Uterus (tissue), 4 donors: ENCODE data around the gene CFAP107. TPM values are rescaled to one million over a fixed set of nuclear protein-coding genes. Genes with fewer than 3 reads are reported as not detected.

Source experiments
- DNase-seq, 2 donors: peaks; one replicate each; pipeline ENCODE4 v3.0.0-alpha.2; 2019 to 2020
- H3K27ac ChIP-seq, 2 donors: fragments of 200-600 bp; sonication (generic); 1 replicate in 1 of 2; 2 replicates in 1 of 2; pipeline ENCODE4 v1.5.1; 2016 to 2018
- H3K27me3 ChIP-seq, 2 donors: fragments of 200-600 bp; sonication (generic); one replicate each; pipeline ENCODE4 v1.5.1; 2018 to 2019; ENCODE audit warnings: control low read depth in 1 of 2
- H3K36me3 ChIP-seq, 2 donors: fragments of 200-600 bp; sonication (generic); one replicate each; pipeline ENCODE4 v1.5.1; 2019; ENCODE audit warnings: control low read depth in 1 of 2
- H3K4me1 ChIP-seq, 2 donors: fragments of 200-600 bp; sonication (generic); one replicate each; pipeline ENCODE4 v1.5.1; 2018 to 2019; ENCODE audit warnings: control low read depth in 1 of 2
- H3K4me3 ChIP-seq, 2 donors: fragments of 200-600 bp; sonication (generic); 1 replicate in 1 of 2; 2 replicates in 1 of 2; pipeline ENCODE4 v1.5.1; 2018 to 2019; ENCODE audit warnings: mild to moderate bottlenecking in 1 of 2
- H3K9me3 ChIP-seq, 2 donors: fragments of 200-600 bp; sonication (generic); one replicate each; pipeline ENCODE4 v1.5.1; 2019; ENCODE audit warnings: control low read depth in 1 of 2
- POLR2A ChIP-seq, 2 donors: fragments of 450-650 bp; IDR thresholded peaks; one replicate each; pipeline ENCODE4 v1.6.1; 2016; ENCODE audit warnings: antibody characterized with exemption in 2 of 2, mild to moderate bottlenecking in 1 of 2, moderate library complexity in 1 of 2
- intact Hi-C: fragments of 100-400 bp; cut with DNase I; formaldehyde crosslinking; loops from one replicate; pipeline ENCODE4 v1.15.1; 2023; ENCODE audit warnings: low total_unique reads
- total RNA-seq, 4 donors: library from RNA; depleted of rRNA in 3 of 4; stranded (reverse); fragments of >200 nt in 3 of 4; gene quantifications; one replicate each; pipeline versions ENCODE4 v1.1.0 to v1.2.4, GENCODE V29; 2014 to 2023
- TF ChIP-seq, protein P1 (sequence below), 4 experiments: fragments of 200-600 bp in 2 of 4; fragments of 450-650 bp in 2 of 4; sonication (generic) in 2 of 4; IDR thresholded peaks; one replicate each; pipeline ENCODE4 v1.5.1; 2016 to 2019; ENCODE audit warnings: antibody characterized with exemption in 4 of 4, mild to moderate bottlenecking in 2 of 4, moderate library complexity in 1 of 4
- donor health status: DM: yes; HTN: yes; CAD: no.

Gene CFAP107
- total RNA-seq, 4 donors from 2014 or later = 0.14 TPM; not detected in 3

DNA sequence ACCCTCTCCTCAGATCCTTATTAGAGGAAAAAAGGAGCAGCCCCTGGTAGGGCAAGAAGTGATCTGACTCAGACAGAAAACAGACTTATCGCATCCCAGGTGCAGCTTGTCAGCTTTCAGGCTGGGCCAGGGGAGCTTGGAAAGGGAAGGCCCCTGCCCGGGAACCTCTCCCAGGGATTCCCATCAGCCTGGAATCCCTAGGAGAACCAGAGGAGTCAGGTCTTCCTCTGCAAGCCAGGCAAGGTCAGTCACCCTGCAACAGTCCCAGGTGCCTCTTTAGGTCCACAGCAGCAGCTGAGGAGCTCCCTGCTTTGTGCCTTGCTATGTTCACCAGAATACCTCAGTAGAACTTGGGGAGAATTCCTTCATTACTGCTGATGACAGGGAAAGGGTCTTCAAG is 24.6 kb downstream of the CFAP107 start:
- H3K4me1 ChIP-seq = no peaks in the 10 kb centered on the region
- H3K4me3 ChIP-seq = no peak overlapping the region
- DNase-seq = no peak
- no peaks in the 10 kb centered on the region for H3K36me3 ChIP-seq
- H3K9me3 ChIP-seq = no peaks in the 10 kb centered on the region
- no peak overlapping the region for H3K27ac ChIP-seq
- intact Hi-C loops = no loop called here
- H3K27me3 ChIP-seq = no peaks in the 10 kb centered on the region
- TF ChIP-seq POLR2A (IDR thresholded peaks at IDR 0.05) = no peak

DNA sequence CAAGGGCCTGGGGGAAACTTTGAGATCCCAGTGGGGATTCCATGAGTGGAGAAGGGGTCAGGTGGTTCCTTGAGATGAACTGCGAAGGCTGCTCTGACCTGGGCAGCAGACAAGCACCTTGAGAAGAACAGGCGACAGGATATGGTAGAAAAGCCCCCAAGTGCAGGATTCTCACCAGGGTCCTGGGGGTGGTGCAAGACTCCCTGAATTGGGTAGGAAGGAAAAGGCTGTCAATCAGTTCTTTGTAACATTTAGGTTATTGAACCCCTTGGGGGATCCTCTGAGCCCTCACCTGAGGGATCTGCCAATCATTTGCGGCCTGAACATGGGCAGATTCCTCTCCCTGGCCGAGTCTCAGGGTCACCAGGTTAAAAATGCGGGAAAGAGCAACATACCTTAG is 25.2 kb downstream of the CFAP107 start:
- H3K27ac ChIP-seq = no peak overlapping the region
- no peaks in the 10 kb centered on the region for H3K9me3 ChIP-seq
- H3K27me3 ChIP-seq = no peaks in the 10 kb centered on the region
- intact Hi-C loops = no loop called here
- H3K4me1 ChIP-seq = no peaks in the 10 kb centered on the region
- H3K4me3 ChIP-seq = no peak overlapping the region
- no peaks in the 10 kb centered on the region for H3K36me3 ChIP-seq
- TF ChIP-seq POLR2A (IDR thresholded peaks at IDR 0.05) = no peak
- TF ChIP-seq, protein P1, sequence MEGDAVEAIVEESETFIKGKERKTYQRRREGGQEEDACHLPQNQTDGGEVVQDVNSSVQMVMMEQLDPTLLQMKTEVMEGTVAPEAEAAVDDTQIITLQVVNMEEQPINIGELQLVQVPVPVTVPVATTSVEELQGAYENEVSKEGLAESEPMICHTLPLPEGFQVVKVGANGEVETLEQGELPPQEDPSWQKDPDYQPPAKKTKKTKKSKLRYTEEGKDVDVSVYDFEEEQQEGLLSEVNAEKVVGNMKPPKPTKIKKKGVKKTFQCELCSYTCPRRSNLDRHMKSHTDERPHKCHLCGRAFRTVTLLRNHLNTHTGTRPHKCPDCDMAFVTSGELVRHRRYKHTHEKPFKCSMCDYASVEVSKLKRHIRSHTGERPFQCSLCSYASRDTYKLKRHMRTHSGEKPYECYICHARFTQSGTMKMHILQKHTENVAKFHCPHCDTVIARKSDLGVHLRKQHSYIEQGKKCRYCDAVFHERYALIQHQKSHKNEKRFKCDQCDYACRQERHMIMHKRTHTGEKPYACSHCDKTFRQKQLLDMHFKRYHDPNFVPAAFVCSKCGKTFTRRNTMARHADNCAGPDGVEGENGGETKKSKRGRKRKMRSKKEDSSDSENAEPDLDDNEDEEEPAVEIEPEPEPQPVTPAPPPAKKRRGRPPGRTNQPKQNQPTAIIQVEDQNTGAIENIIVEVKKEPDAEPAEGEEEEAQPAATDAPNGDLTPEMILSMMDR (IDR thresholded peaks at IDR 0.05) = no peak
- no peak for DNase-seq

DNA sequence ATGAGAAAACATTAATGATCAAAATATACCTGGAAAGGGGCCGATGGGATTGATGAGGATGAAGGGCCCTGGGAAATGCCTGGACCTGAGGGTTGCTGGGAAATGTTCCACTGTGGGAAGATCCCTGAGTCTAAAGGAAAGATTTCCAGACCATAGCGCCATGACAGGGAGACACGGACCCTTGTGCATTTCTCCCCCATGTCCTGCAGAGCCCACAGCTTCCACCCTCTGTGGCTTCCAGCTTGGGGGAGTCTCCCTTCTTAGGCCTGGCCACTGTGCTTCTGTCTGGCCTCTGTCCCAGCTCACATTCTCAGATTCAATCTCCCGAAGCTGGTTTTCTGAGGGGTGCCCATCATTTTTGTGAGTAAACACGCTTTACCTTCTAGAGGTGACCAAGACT is 26.5 kb downstream of the CFAP107 start:
- Histone ChIP-seq H3K36me3 (no peaks in the 10 kb centered on the region), H3K9me3 (no peaks in the 10 kb centered on the region), H3K27ac (no peak overlapping the region), H3K27me3 (no peaks in the 10 kb centered on the region), H3K4me3 (no peak overlapping the region), H3K4me1 (no peaks in the 10 kb centered on the region)
- intact Hi-C loops = no loop called here
- DNase-seq = no peak
- TF ChIP-seq POLR2A (IDR thresholded peaks at IDR 0.05) = no peak
- TF ChIP-seq, protein P1 (IDR thresholded peaks at IDR 0.05) = no peak

DNA sequence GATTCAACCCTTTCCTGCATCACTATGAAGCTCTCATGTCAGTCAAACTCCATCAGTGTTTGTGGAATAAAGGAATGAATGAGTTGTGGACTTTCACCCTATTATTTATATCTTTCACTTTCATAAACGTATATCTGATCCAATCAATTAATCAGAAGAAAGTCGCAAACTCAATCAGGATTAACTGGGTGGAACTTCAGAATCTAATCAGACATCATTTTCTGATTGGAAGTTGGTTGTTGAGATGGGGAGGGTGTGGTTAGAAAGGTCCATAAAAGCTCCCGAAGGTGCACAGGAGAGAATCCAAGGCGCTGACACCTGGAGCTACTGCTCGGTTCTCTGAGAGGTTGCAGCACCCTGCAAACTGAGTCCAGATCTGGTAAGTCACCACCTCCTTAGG is 27.4 kb downstream of the CFAP107 start, which contains the start of gene PRAMEF12:
Gene PRAMEF12, plus strand, starts transcription at position 301 of the 400 bp plus-strand sequence. CDS start 1,130 bp downstream, outside the sequence.
- H3K27me3 ChIP-seq = no peaks in the 10 kb centered on the region
- DNase-seq = no peak
- no peaks in the 10 kb centered on the region for H3K4me1 ChIP-seq

DNA sequence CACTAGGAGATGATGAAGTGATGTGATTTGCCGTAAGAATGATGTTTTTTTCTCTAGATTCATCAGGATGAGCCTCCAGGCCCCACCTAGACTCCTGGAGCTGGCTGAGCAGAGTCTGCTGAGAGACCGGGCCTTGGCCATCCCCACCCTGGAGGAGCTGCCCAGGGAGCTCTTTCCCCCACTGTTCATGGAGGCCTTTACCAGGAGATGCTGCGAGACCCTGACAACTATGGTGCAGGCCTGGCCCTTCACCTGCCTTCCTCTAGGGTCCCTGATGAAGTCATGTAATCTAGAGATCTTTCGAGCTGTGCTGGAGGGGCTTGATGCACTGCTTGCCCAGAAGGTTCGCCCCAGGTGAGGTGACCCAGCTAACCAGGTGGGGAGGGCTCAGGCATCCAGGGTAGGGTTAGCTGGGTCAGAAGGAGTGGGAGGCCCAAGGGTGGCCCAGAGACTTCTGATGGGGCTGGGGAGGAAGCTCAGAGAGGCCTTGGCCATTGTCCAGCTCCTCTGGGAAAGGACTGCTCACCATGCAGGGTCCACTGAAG is 28.9 kb downstream of the CFAP107 start:
- Histone ChIP-seq H3K4me1 (no peaks in the 10 kb centered on the region), H3K27me3 (no peaks in the 10 kb centered on the region), H3K36me3 (no peaks in the 10 kb centered on the region), H3K9me3 (no peaks in the 10 kb centered on the region), H3K27ac (no peak overlapping the region), H3K4me3 (no peak overlapping the region)
- TF ChIP-seq, protein P1 (IDR thresholded peaks at IDR 0.05) = no peak
- no peak for TF ChIP-seq POLR2A (IDR thresholded peaks at IDR 0.05)
- intact Hi-C loops = no loop called here
- no peak for DNase-seq

More for the DNA sequence above, 27.4 kb downstream of the CFAP107 start, which contains the start of gene PRAMEF12:
- Histone ChIP-seq H3K27ac (no peak within 1 kb of the TSS), H3K9me3 (no peaks in the 10 kb centered on the region), H3K36me3 (no peaks in the 10 kb centered on the region), H3K4me3 (no peak within 1 kb of the TSS)
- no peak for TF ChIP-seq POLR2A (IDR thresholded peaks at IDR 0.05)
- TF ChIP-seq, protein P1 (IDR thresholded peaks at IDR 0.05) = no peak
- intact Hi-C loops = no loop called here

DNA sequence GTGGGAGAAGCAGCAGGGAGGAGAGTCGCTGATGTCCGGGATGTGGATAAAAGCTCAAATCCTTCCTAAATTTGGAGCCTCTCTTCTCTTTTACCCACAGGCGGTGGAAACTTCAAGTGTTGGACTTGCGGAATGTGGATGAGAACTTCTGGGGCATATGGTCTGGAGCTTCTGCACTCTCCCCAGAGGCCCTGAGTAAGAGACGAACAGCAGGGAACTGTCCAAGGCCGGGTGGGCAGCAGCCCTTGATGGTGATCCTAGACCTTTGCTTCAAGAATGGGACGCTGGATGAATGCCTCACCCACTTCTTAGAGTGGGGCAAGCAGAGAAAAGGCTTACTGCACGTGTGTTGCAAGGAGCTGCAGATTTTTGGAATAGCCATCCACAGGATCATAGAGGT is 29.4 kb downstream of the CFAP107 start:
- TF ChIP-seq POLR2A (IDR thresholded peaks at IDR 0.05) = no peak
- TF ChIP-seq, protein P1 (IDR thresholded peaks at IDR 0.05) = no peak
- Histone ChIP-seq H3K4me1 (no peaks in the 10 kb centered on the region), H3K4me3 (no peak overlapping the region), H3K9me3 (no peaks in the 10 kb centered on the region), H3K36me3 (no peaks in the 10 kb centered on the region), H3K27ac (no peak overlapping the region), H3K27me3 (no peaks in the 10 kb centered on the region)
- no peak for DNase-seq
- intact Hi-C loops = no loop called here
